RWPE1 (cell line): Measurements from ENCODE around the gene VPS50.

Experiments
- CTCF ChIA-PET: fragments of 350-600 bp; sonication (Branson Sonifier 250); formaldehyde crosslinking; extraction: SDS; loops from one replicate; lab custom pipeline; 2021; lab: Yijun Ruan, JAX
- POLR2A ChIA-PET: fragments of 400-600 bp; formaldehyde crosslinking; extraction: SDS; loops from one replicate; lab custom pipeline; 2020; ENCODE audit warnings: antibody characterized with exemption; ENCODE audit not compliant: low non-redundant PET; lab: Yijun Ruan, JAX
- DNase-seq: peaks from one replicate; pipeline ENCODE4 v3.0.0; 2012; ENCODE audit warnings: low spot score
- H3K27ac ChIP-seq: fragments of 450-650 bp; 2 replicates; pipeline ENCODE4 v1.5.1; 2017
- TF ChIP-seq, protein P1 (sequence below): fragments of 450-650 bp; conservative IDR thresholded peaks from 2 replicates; pipeline ENCODE4 v1.5.1; 2017; ENCODE audit warnings: low read depth, mild to moderate bottlenecking

The VPS50 gene

DNA sequence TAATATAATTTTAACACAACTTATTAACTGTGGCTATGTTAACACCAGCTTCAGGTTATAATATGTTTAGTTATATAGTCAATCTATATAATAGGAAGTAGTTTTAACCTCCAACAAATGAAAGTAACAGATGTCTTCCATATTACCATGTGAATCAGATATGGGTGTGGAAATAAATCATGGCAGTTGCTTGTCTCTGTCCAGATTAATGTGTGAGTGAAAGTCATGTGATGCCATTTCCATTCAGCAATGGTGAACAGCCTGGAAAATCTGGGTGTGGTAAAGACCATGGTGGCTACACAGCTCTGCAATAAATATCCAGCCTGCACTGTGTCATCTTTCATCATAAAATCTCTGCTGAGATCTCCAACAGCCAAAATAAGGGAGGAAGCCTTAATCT lies 33.7 kb upstream of the VPS50 start:
- CTCF ChIA-PET, result interaction anchor here (0.7 kb wide), 1 partner anchor 783 kb away, joined by 5 read pairs; no protein-coding TSS in a partner anchor
- TF ChIP-seq, protein P1, sequence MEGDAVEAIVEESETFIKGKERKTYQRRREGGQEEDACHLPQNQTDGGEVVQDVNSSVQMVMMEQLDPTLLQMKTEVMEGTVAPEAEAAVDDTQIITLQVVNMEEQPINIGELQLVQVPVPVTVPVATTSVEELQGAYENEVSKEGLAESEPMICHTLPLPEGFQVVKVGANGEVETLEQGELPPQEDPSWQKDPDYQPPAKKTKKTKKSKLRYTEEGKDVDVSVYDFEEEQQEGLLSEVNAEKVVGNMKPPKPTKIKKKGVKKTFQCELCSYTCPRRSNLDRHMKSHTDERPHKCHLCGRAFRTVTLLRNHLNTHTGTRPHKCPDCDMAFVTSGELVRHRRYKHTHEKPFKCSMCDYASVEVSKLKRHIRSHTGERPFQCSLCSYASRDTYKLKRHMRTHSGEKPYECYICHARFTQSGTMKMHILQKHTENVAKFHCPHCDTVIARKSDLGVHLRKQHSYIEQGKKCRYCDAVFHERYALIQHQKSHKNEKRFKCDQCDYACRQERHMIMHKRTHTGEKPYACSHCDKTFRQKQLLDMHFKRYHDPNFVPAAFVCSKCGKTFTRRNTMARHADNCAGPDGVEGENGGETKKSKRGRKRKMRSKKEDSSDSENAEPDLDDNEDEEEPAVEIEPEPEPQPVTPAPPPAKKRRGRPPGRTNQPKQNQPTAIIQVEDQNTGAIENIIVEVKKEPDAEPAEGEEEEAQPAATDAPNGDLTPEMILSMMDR, result no peak
- POLR2A ChIA-PET, result no interaction called here
- no peak for DNase-seq
- H3K27ac ChIP-seq, result no peak overlapping the region

DNA sequence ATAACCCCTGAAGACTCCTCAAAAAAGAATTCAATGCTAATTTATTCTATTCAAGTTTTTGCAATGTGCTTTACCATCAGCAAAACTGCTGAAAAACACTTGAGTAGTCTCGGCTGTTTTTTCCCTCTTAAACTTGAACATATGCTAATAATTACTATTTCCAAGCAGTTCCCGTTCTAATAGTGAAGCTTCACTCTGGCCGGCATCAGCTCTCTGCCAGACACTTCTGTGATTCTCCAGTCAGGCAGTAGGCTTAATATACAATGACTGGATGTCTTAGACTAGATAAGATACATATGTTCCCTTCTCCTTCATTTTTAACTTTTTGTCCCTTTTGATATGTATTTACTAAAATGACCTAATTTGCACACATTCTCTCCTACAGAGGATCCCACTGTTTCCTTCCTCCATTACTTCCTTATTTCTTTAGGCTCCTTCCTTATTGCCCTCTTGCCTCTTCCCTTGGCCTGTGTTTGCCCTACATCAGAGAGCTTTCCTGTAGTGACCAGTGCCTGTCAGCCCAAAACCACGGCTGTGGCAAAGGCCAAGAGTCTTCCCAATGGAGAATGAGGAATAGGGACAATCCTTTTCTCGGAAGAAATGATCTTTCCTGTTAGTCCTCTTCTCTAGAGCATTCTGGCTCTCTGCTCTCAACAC lies 29.4 kb upstream of the VPS50 start:
- TF ChIP-seq, protein P1, result no peak
- no peak overlapping the region for H3K27ac ChIP-seq
- no peak for DNase-seq
- ChIA-PET POLR2A (no interaction called here), CTCF (no interaction called here)

DNA sequence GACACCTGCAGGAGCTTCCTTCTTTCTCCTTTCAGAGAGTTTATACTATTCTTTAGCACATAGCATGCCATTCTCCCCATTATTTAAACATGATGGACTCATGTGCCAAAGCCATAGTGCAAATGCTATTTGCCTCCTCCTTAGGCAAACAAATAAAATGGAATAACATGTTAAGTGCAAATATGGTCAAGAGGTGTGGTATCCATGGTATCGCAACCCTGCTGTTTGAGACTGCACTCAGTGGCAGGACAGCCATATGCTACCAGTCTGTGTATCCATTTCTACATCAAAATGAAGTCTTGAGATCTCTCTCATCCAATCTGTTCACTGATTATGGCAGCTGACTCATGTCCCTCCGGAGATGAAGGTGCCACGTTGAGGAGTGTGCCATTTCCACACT lies 28.7 kb upstream of the VPS50 start:
- ChIA-PET CTCF (no interaction called here), POLR2A (no interaction called here)
- no peak for DNase-seq
- H3K27ac ChIP-seq, result no peak overlapping the region
- TF ChIP-seq, protein P1, result no peak

DNA sequence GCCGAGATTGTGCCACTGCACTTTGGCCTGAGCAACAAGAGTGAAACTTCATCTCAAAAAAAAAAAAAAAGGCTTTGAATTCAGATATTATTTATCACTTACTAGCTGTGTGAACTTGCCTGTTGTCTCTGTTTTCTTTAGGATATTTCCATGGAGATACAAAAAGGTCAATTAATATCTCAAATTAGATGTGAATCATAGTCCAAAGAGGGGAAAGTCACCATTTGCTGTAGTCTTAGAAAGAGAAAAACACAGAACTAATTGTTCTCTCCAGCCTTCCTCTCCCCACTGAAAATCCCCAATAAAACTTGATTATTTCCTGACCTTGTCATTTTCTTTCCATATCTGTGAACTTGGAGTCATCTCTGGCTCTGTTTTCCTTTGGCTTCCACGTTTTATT lies 27.1 kb upstream of the VPS50 start:
- H3K27ac ChIP-seq, result no peak overlapping the region
- ChIA-PET POLR2A (no interaction called here), CTCF (interaction anchor here (1.2 kb wide), 1 partner anchor 22 kb away, joined by 3 read pairs; no protein-coding TSS in a partner anchor)
- no peak for DNase-seq
- TF ChIP-seq, protein P1, result no peak

DNA sequence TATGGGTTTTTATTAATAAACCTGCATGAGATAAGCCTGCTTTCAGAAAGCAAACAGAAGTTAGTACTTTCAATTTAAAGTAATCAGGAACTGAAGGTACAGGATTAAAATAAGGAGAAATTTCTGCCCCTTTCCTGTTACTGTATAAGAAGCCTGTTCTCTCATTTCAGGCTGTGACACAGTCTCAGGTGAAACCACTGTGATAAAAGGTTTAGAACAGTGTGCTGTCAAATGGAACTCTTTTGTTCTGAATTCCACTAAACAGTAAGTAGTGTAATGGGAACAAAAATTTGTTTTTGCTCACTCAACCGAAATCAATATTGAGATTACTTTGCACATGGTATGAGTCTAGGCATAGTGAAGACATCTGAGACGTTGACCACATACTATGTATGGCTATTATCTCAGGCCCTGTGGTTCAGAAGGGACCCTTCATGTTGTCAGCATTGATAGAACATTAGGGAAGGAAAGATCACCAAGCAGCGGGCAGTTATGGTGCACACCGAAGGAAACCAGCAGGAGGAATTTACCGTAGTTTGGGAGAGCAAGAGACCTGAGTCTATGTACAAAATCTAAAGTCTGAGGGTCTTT lies 20.8 kb upstream of the VPS50 start:
- ChIA-PET CTCF (interaction anchor here (0.6 kb wide), 1 partner anchor 323 kb away, joined by 4 read pairs; no protein-coding TSS in a partner anchor), POLR2A (no interaction called here)
- no peak for DNase-seq
- no peak overlapping the region for H3K27ac ChIP-seq
- TF ChIP-seq, protein P1, result no peak

DNA sequence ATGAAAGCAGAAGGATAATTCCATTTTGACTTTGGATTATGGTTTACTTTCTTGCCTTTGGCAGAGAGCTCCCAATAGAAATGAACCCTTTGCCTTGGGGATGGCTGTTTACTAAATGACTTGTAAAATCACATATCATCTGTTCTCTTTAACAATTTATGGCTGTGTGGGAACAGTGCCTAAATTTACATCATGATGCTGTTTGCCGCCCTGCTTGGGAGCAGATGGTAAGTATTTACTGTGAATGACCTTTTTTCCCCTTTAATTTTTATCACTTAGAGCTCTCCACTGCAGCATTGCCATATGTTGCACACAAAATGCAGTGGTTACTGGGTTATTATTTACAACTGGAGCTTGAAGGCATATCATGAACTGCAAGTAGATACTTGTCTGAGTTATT lies 19.3 kb upstream of the VPS50 start:
- no peak overlapping the region for H3K27ac ChIP-seq
- TF ChIP-seq, protein P1, result no peak
- ChIA-PET POLR2A (no interaction called here), CTCF (no interaction called here)
- no peak for DNase-seq
